Gastrocnemius medialis (tissue), 4 donors: ENCODE results near the gene GMPS. TPM values are rescaled to one million over a fixed set of nuclear protein-coding genes. Genes with fewer than 3 reads are reported as not detected.

Experiments used
- ATAC-seq, 2 donors: fragments of 150-250 bp; one replicate each; pipeline ENCODE4 v1.9.1; 2016
- DNase-seq, 2 donors: peaks; one replicate each; pipeline ENCODE4 v3.0.0-alpha.2; 2019
- H3K27ac ChIP-seq, 4 donors: fragments of 200-600 bp; sonication (generic); 1 replicate in 1 of 4; 2 replicates in 3 of 4; pipeline ENCODE4 v1.5.1; 2016 to 2018; ENCODE audit warnings: mild to moderate bottlenecking in 2 of 4, moderate library complexity in 1 of 4
- H3K27me3 ChIP-seq, 3 donors: fragments of 200-600 bp; sonication (generic) in 2 of 3; 1 replicate in 1 of 3; 2 replicates in 2 of 3; pipeline versions ENCODE4 v1.5.1 to v1.6.0; 2016 to 2019; ENCODE audit warnings: mild to moderate bottlenecking in 1 of 3, moderate library complexity in 1 of 3
- H3K36me3 ChIP-seq, 2 donors: fragments of 200-600 bp; sonication (generic) in 1 of 2; one replicate each; pipeline ENCODE4 v1.5.1; 2017 to 2018
- H3K4me1 ChIP-seq, 2 donors: fragments of 200-600 bp; sonication (generic) in 1 of 2; one replicate each; pipeline ENCODE4 v1.5.1; 2016 to 2017; ENCODE audit warnings: mild to moderate bottlenecking in 2 of 2
- H3K4me3 ChIP-seq, 4 donors: fragments of 200-600 bp; sonication (generic) in 3 of 4; 1 replicate in 1 of 4; 2 replicates in 3 of 4; pipeline ENCODE4 v1.5.1; 2016 to 2019; ENCODE audit warnings: mild to moderate bottlenecking in 2 of 4
- H3K9me3 ChIP-seq, 3 donors: fragments of 200-600 bp; sonication (generic) in 2 of 3; 1 replicate in 1 of 3; 2 replicates in 2 of 3; pipeline ENCODE4 v1.5.1; 2016 to 2019
- POLR2A ChIP-seq, 2 donors: fragments of 450-650 bp; IDR thresholded peaks; one replicate each; pipeline ENCODE4 v1.6.1; 2017; ENCODE audit warnings: antibody characterized with exemption in 2 of 2, mild to moderate bottlenecking in 2 of 2, moderate library complexity in 2 of 2
- in situ Hi-C, 4 donors: fragments of 200-750 bp; cut with MboI; loops; one replicate each; pipeline versions ENCODE4 v1.15.0 to v1.8.0; 2017; ENCODE audit warnings: low sequenced_read_pairs in 4 of 4
- intact Hi-C: fragments of 100-400 bp; cut with DNase I; formaldehyde crosslinking; loops from one replicate; pipeline ENCODE4 v1.15.1; 2023; ENCODE audit warnings: low total_unique reads
- total RNA-seq, 4 donors: library from RNA; depleted of rRNA; stranded (reverse); fragments of >200 nt; gene quantifications; one replicate each; pipeline versions ENCODE4 v1.1.0 to v1.2.3, GENCODE V29; 2016
- TF ChIP-seq, protein P1 (sequence below), 5 experiments: fragments of 450-650 bp in 3 of 5; fragments of 200-600 bp in 2 of 5; sonication (generic) in 2 of 5; IDR thresholded peaks in 4 of 5; conservative IDR thresholded peaks in 1 of 5; 1 replicate in 4 of 5; 2 replicates in 1 of 5; pipeline ENCODE4 v1.5.1; 2016 to 2019; ENCODE audit warnings: antibody characterized with exemption in 5 of 5, mild to moderate bottlenecking in 3 of 5, moderate library complexity in 3 of 5

Gene GMPS
- total RNA-seq, 4 donors from 2014 or later = 26.7 to 34.7 (median 32.5) TPM

DNA sequence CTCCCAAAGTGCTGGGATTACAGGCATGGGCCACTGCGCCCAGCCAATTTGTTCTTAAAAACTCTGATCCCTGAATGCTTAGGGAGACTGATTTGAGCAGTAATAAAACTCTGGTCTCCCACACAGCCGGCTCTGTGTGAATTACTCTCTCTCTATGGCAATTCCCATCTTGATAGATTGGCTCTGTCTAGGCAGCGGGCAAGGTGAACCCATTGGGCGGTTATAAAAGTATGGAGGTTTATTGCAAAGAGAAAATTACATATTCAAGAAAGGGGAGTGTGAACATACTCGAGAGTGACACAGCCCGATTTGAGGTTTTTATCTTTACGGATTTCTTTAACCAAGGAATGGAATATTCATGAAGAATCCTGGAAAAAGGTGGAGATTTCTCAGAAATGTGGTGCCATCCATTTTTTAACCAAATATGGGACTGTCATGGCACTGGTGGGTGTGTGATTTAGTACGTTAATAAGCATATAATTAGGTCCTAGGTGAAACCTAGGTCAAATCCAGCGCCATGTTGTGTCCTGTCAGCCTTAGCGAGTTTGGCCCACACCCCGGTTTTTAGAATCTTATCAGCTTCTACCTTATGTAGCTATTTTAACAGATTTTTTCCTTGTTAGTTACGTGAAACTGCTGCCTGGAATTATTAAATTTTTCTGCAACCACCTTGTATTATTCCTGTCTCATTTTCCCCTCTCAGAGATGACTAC lies 7.2 kb upstream of the GMPS start:
- no peaks in the 10 kb centered on the region for H3K27me3 ChIP-seq
- intact Hi-C loops = no loop called here
- no peak for ATAC-seq
- H3K4me1 ChIP-seq = no peaks in the 10 kb centered on the region
- no peak overlapping the region for H3K4me3 ChIP-seq
- H3K9me3 ChIP-seq = no peaks in the 10 kb centered on the region
- TF ChIP-seq, protein P1, sequence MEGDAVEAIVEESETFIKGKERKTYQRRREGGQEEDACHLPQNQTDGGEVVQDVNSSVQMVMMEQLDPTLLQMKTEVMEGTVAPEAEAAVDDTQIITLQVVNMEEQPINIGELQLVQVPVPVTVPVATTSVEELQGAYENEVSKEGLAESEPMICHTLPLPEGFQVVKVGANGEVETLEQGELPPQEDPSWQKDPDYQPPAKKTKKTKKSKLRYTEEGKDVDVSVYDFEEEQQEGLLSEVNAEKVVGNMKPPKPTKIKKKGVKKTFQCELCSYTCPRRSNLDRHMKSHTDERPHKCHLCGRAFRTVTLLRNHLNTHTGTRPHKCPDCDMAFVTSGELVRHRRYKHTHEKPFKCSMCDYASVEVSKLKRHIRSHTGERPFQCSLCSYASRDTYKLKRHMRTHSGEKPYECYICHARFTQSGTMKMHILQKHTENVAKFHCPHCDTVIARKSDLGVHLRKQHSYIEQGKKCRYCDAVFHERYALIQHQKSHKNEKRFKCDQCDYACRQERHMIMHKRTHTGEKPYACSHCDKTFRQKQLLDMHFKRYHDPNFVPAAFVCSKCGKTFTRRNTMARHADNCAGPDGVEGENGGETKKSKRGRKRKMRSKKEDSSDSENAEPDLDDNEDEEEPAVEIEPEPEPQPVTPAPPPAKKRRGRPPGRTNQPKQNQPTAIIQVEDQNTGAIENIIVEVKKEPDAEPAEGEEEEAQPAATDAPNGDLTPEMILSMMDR (IDR thresholded peaks at IDR 0.05 in 4 of 5, conservative IDR thresholded peaks at IDR 0.05 in 1 of 5) = no peak
- no peak for TF ChIP-seq POLR2A (IDR thresholded peaks at IDR 0.05)
- no peaks in the 10 kb centered on the region for H3K36me3 ChIP-seq
- in situ Hi-C loops = loop anchor here in 3 of 4 donors (10.0 to 25.0 kb wide), 2 partner anchors 58 to 1299 kb away; partner anchors contain the start of genes C3orf33 (in 2 of the 3) and CCNL1 (in 2 of the 3)
- DNase-seq = no peak
- no peak overlapping the region for H3K27ac ChIP-seq

DNA sequence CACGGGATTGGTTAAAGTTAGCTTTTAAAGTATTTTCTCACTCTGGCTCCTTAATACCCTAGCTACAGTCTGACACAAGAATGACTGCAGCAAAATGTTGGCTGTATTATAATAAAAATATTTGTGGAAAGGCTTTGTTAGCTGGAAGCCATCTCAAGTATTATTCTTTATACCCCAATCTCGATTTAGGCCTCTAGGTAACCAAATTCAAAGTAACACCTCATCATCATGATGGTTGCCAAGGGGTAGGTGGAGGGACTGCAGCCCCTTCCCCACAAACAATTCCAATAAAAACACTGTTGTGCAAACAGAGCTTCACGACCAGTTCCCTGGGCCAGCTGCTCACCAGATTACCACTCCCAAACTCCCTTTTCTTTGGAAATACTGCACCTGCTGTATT lies 759 bp upstream of the GMPS start:
- intact Hi-C loops = loop anchor here (1.0 kb wide), 2 partner anchors 15 to 63 kb away; partner anchors contain the start of genes C3orf33 and SLC33A1
- no peaks in the 10 kb centered on the region for H3K36me3 ChIP-seq
- in situ Hi-C loops = loop anchor here in 3 of 4 donors (10.0 to 25.0 kb wide), 2 partner anchors 65 to 1293 kb away; partner anchors contain the start of genes C3orf33 (in 2 of the 3) and CCNL1 (in 2 of the 3)

DNA sequence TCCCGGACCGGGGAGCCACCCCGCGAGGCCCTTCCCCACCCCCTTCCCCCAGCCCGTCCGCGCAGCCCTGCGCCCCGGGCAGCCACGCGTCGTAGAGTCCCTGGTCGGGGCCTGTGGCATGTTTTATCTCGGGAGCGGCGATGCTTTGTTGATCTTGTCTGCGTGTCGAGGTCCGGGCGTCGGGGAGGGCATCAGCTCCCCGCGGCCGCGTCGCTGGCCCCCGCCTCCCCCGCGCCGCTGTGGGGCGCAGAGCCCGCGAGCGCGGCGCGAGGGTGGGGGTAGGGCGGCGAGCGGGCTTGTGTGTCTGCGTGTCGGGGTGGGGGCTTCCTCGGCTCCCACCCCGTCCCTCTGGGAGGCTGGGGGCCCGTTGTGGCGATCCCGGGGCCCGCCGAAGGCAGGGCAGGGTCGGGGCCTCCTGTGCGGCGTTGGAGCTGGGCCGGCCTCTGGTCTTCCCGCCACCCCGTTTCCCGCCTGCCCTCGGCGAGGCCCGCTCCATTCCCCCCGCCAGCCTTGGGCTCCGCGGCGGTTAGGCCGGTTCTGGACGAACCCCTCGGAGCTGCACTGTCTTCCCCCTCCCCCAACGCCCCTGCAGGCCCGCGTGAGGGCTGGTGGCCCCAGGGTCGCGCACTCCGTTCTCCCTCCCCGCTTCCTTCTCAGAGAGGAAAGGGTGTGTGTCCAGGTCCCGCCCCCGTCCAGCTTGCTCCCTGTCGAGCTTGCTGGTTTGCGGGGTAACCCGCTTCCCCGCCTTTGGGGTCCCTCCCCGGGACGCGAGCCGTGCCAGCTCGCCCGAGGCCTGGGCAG lies 695 bp downstream of the GMPS start:
- no peaks in the 10 kb centered on the region for H3K9me3 ChIP-seq
- intact Hi-C loops (loop anchor here (1.0 kb wide), 2 partner anchors 17 to 65 kb away; partner anchors contain the start of genes C3orf33 and SLC33A1), in situ Hi-C loops (loop anchor here in 2 of 4 donors (25.0 kb wide), 1 partner anchor 1291 kb away; the partner anchor contains the start of gene CCNL1 (in 2 of the 2))
- peak; percentile 50 to 59 for ATAC-seq
- H3K4me3 ChIP-seq = peak overlapping the region; percentile 84 to 99 (median 92)
- DNase-seq = peak; percentile 10 to 28
- peak overlapping the region; percentile 86 to 97 (median 93) for H3K27ac ChIP-seq
- no peaks in the 10 kb centered on the region for H3K27me3 ChIP-seq
- peaks cover 23 to 24% of the 10 kb centered on the region in 2 donors for H3K4me1 ChIP-seq
- H3K36me3 ChIP-seq = no peaks in the 10 kb centered on the region
- TF ChIP-seq, protein P1 (IDR thresholded peaks at IDR 0.05 in 4 of 5, conservative IDR thresholded peaks at IDR 0.05 in 1 of 5) = no peak
- TF ChIP-seq POLR2A (IDR thresholded peaks at IDR 0.05) = no peak

More for the DNA sequence above, 759 bp upstream of the GMPS start:
- Histone ChIP-seq H3K4me3 (peak overlapping the region; percentile 49 to 98 (median 78)), H3K4me1 (peaks cover 21 to 24% of the 10 kb centered on the region in 2 donors), H3K27ac (peak overlapping the region; percentile 80 to 97 (median 92)), H3K9me3 (no peaks in the 10 kb centered on the region), H3K27me3 (no peaks in the 10 kb centered on the region)
- ATAC-seq = no peak
- TF ChIP-seq, protein P1 (IDR thresholded peaks at IDR 0.05 in 4 of 5, conservative IDR thresholded peaks at IDR 0.05 in 1 of 5) = no peak
- TF ChIP-seq POLR2A (IDR thresholded peaks at IDR 0.05) = no peak
- no peak for DNase-seq

DNA sequence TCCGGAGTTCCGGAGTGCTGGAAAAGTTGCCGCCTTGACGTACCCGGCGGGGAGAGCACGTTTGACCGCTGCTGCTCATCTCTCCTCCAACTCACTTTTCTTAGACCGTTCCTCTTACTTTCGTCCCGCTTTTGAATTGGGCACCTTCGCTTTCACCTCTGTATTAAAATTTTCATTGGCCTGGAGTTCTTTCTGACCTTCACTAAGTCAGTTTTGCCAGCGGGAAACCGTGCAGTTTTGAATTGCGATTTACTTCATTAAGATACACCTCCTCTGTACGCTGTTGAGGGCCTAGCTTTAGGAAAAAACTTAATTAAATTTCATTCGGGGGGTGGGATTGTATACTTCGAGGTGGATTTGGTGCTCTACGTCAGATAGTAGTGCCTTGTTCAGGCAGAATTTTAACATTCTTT lies 1.3 kb downstream of the GMPS start:
- peak overlapping the region; percentile 84 to 99 (median 92) for H3K4me3 ChIP-seq
- DNase-seq = no peak
- in situ Hi-C loops = loop anchor here in 2 of 4 donors (25.0 kb wide), 1 partner anchor 1291 kb away; the partner anchor contains the start of gene CCNL1 (in 2 of the 2)

More for the DNA sequence above, 1.3 kb downstream of the GMPS start:
- TF ChIP-seq POLR2A (IDR thresholded peaks at IDR 0.05) = no peak
- TF ChIP-seq, protein P1 (IDR thresholded peaks at IDR 0.05 in 4 of 5, conservative IDR thresholded peaks at IDR 0.05 in 1 of 5) = no peak
- no peaks in the 10 kb centered on the region for H3K9me3 ChIP-seq
- H3K27ac ChIP-seq = peak overlapping the region; percentile 86 to 97 (median 93)
- intact Hi-C loops = no loop called here
- H3K4me1 ChIP-seq = peaks cover 26 to 28% of the 10 kb centered on the region in 2 donors
- H3K27me3 ChIP-seq = no peaks in the 10 kb centered on the region
- H3K36me3 ChIP-seq = no peaks in the 10 kb centered on the region
- no peak for ATAC-seq
